HFFc6 (cell line): Measurements from ENCODE around the gene ERICH6. TPM values are rescaled to one million over a fixed set of nuclear protein-coding genes. Genes with fewer than 3 reads are reported as not detected.

ENCODE experiments used
- DNase-seq: peaks from one replicate; pipeline ENCODE4 v3.0.0-alpha.2; 2018
- H3K27ac Mint-ChIP-seq: 2 replicates; pipeline ENCODE4 v1.8.0; 2020; ENCODE audit warnings: mild to moderate bottlenecking, mixed read lengths
- H3K27me3 Mint-ChIP-seq: 2 replicates; pipeline ENCODE4 v1.8.0; 2021; ENCODE audit warnings: mild to moderate bottlenecking, moderate library complexity, mixed read lengths; ENCODE audit not compliant: insufficient read depth
- H3K36me3 Mint-ChIP-seq: 2 replicates; pipeline ENCODE4 v1.8.0; 2021; ENCODE audit warnings: low read depth, mixed read lengths
- H3K4me1 Mint-ChIP-seq: 2 replicates; pipeline ENCODE4 v1.8.0; 2020; ENCODE audit warnings: low read depth, mixed read lengths
- H3K4me3 Mint-ChIP-seq: 2 replicates; pipeline ENCODE4 v1.8.0; 2020; ENCODE audit warnings: mild to moderate bottlenecking, moderate library complexity, mixed read lengths
- H3K9me3 Mint-ChIP-seq: 2 replicates; pipeline ENCODE4 v1.8.0; 2020; ENCODE audit warnings: mild to moderate bottlenecking, mixed read lengths
- total RNA-seq, 6 experiments: library from RNA; stranded (reverse); fragmentation: NEBNext Ultra II Directional; extraction: Animal tissue kit (Norgen Biotek cat#: 25700); gene quantifications; 2 replicates in 1 of 6; 3 replicates in 5 of 6; pipeline ENCODE4 v1.2.3, GENCODE V29; 2021
- TF ChIP-seq, protein P1 (sequence below): fragments of 200-600 bp; sonication (generic); IDR thresholded peaks from 2 replicates; pipeline ENCODE4 v1.5.0; 2021; ENCODE audit warnings: antibody characterized with exemption, mild to moderate bottlenecking

Gene ERICH6
- total RNA-seq, 6 experiments from 2014 or later: 0.30 TPM; not detected in 5

DNA sequence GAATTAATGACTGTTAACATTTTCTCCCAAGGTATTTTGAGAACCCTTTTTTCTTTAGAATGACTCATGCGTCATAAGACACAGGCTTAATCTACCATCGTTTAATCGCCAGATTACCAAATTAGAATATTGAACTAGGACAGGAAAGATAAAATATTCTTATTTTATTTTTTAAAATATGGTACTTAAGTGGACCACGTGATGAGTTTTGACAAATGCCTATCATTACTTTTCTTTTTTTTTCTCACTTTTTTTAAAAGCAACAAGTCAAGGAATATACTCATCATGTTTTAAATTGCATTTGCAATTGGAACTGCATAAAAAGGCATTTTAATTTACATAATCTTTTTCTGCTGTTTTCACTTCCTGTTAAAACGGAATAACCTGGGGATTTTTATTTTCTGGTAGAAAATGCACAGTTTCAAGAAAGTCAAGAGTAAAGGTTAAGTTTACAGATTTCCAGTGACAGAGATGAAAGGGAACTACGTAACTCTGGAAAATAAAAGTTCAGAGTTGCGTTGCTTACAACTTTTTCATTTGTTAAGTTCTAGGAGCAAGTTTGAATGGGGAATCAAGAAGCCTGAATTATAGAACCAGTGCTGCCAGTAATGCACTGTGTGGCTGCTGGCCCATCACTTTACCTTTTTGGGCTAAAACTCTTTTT is 35.6 kb upstream of the ERICH6 start:
- Mint-ChIP-seq H3K27ac (no peak overlapping the region), H3K9me3 (no peaks in the 10 kb centered on the region), H3K27me3 (peaks cover 2% of the 10 kb centered on the region; the same call in 1 of the 2 replicates), H3K4me3 (no peak overlapping the region), H3K4me1 (peaks cover 29% of the 10 kb centered on the region), H3K36me3 (peaks cover 16% of the 10 kb centered on the region; the same call in 1 of the 2 replicates)
- DNase-seq: no peak
- TF ChIP-seq, protein P1, sequence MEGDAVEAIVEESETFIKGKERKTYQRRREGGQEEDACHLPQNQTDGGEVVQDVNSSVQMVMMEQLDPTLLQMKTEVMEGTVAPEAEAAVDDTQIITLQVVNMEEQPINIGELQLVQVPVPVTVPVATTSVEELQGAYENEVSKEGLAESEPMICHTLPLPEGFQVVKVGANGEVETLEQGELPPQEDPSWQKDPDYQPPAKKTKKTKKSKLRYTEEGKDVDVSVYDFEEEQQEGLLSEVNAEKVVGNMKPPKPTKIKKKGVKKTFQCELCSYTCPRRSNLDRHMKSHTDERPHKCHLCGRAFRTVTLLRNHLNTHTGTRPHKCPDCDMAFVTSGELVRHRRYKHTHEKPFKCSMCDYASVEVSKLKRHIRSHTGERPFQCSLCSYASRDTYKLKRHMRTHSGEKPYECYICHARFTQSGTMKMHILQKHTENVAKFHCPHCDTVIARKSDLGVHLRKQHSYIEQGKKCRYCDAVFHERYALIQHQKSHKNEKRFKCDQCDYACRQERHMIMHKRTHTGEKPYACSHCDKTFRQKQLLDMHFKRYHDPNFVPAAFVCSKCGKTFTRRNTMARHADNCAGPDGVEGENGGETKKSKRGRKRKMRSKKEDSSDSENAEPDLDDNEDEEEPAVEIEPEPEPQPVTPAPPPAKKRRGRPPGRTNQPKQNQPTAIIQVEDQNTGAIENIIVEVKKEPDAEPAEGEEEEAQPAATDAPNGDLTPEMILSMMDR: no peak

DNA sequence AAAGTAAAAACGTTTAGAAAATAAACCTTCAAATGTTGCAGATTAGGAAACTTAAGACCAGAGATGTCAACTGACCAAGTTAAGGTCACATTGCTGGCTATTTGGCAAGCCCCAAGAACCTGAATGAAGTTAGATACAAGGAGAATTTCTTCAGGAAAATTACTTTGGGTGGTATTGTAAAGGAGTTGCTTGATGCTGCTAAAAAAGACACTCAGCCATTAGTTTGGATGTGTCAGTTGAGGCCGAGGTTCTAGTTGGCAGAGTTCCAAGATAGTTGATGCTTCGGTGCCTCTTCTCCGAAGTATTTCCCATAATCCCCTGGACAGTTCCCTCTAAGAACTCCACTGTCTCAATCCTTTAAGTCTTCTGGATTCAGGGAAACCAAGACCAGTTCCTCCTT is 35.0 kb upstream of the ERICH6 start:
- peaks cover 16% of the 10 kb centered on the region; the same call in 1 of the 2 replicates for H3K36me3 Mint-ChIP-seq
- H3K4me1 Mint-ChIP-seq: peaks cover 23% of the 10 kb centered on the region
- no peaks in the 10 kb centered on the region for H3K9me3 Mint-ChIP-seq
- H3K4me3 Mint-ChIP-seq: no peak overlapping the region
- no peak for DNase-seq
- no peak overlapping the region for H3K27ac Mint-ChIP-seq
- TF ChIP-seq, protein P1: no peak
- peaks cover 2% of the 10 kb centered on the region; the same call in 1 of the 2 replicates for H3K27me3 Mint-ChIP-seq

DNA sequence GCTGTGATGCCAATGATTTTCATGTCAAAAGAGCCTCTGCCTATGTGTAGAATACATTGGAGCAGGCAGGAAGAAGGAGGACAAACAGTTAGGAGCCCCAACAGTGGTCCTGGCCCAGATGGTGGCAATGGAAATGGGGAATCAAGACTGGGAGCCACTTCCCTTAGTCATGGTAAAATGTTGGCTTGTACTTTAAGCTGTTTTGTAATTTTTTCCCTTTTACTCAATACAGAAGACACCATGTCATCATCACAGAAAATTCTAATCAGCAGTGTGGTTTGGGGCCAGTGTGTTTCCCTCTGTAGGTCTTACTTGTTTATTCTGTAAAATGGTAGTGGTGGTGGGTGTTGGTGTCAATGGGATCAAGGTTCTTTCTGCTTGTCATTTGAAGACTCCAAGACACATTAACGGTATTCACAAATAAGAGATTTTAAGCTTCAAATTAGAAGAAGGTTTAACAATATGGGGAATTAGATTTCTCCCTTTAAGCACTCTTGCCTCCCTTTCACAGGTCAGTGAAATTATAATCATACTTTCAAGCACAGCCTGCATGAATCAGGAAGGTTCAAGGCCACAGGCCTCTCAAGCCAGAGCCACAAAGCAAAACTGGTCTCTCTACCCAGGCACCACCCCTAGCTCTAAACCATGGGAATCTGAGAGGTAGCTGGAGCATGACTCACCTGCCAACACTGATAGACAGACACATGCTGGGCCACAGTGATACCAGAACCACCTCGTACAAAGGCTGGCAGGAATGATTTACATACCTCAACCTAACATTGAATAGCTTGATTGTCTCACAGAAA is 34.4 kb upstream of the ERICH6 start:
- TF ChIP-seq, protein P1: no peak
- H3K4me3 Mint-ChIP-seq: no peak overlapping the region
- peaks cover 16% of the 10 kb centered on the region for H3K4me1 Mint-ChIP-seq
- H3K27ac Mint-ChIP-seq: peak overlapping the region; percentile 12; the same call in 1 of the 2 replicates
- no peak for DNase-seq
- H3K9me3 Mint-ChIP-seq: no peaks in the 10 kb centered on the region
- peaks cover 16% of the 10 kb centered on the region; the same call in 1 of the 2 replicates for H3K36me3 Mint-ChIP-seq
- peaks cover 2% of the 10 kb centered on the region; the same call in 1 of the 2 replicates for H3K27me3 Mint-ChIP-seq

DNA sequence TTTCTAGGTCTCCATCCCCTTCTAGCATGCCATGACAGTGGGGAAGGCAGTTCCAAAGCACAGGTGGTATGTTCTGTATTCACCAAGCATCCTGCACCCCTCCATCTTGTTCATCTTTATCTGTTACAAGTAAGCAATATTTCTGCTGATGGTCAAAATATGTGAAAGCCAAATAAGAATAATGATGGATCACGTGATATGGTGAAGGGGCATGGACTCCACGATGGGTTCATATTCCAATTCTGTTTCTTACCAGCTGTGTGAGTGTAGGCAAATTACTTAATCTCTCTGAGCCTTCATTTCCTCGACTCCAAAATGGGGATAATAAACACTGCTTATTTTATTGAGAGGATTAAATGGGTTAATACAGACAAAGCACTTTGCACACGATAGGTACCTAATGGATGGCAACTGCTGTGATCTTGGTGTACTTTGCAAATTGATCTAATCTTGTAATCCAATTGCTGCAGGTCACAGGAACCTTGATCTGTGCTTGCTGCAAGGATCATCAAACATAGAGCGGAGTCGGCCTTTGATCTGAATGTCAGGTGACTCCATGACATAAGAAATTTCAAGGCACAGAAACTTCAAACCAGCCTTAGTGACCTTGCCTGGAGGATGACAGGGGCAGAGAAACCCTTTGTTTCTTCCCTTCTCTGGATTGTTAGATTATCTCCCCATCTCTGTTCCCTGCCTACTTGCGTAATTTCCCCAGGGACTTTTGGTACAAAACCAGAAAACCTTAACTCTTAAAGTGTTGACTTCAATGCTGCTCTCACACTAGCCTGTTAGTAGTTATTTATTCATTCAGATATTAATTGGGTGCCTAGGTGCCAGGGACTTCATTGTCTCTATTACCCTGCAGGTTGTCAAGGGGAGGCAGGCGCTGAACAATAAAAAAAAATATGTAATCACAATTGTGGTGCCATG is 33.4 kb upstream of the ERICH6 start:
- Mint-ChIP-seq H3K27ac (no peak overlapping the region), H3K4me1 (peaks cover 15% of the 10 kb centered on the region), H3K36me3 (peaks cover 11% of the 10 kb centered on the region; the same call in 1 of the 2 replicates), H3K4me3 (no peak overlapping the region), H3K27me3 (peaks cover 2% of the 10 kb centered on the region; the same call in 1 of the 2 replicates), H3K9me3 (no peaks in the 10 kb centered on the region)
- TF ChIP-seq, protein P1: no peak
- DNase-seq: no peak

DNA sequence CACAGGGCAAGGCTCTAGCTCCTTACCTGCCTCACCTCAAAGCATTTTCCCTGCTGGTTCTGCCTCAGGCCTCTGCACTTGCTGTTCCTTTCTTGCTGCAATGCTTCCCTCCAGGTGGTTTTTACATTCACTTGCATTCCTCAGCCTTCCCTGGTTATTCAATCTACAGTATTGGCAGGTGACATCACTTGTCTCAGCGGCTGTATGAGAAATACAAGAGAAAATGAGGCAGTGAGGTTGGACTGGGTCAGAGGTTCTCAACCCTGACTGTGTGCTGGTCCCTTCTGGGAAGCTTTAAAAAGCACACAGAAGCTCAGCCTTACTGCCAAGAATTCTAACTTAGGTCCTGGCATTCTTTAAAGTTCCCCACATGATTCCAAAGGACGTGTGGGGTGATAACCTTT is 32.6 kb upstream of the ERICH6 start:
- H3K27me3 Mint-ChIP-seq: peaks cover 2% of the 10 kb centered on the region; the same call in 1 of the 2 replicates
- H3K36me3 Mint-ChIP-seq: 0 out of 2 replicates have a peak, but pooled peaks cover 7% of the 10 kb centered on the region
- no peaks in the 10 kb centered on the region for H3K9me3 Mint-ChIP-seq
- H3K4me3 Mint-ChIP-seq: no peak overlapping the region
- H3K4me1 Mint-ChIP-seq: peaks cover 15% of the 10 kb centered on the region
- H3K27ac Mint-ChIP-seq: no peak overlapping the region
- DNase-seq: no peak
- TF ChIP-seq, protein P1: no peak
